ENCODE measurements around the gene KHDC4. TPM values are rescaled to one million over a fixed set of nuclear protein-coding genes. Genes with fewer than 3 reads are reported as not detected.

KHDC4 gene
- total and polyA plus RNA-seq, 4 donors, result 15.4 to 63.1 (median 34.6) TPM

DNA sequence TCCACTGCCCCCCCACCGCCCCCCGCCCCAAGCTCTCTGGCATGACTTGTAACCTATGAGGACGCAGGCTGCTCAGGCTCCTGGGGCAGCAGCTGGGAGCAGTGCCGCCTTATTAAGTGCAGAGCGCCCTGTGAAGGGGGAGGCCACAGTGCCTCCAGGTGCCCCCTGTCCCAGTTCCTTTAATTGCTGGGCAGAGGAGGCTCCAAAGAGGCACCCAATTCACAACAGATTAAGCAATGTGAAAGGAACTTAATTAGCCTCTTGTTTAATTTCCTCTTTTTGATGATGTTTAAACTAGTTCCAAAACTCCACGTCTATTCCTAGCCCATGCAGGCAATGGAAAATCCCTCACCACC lies 10.2 kb upstream of the KHDC4 start:
- Histone ChIP-seq H3K4me1 (ENCODE audit: control insufficient read depth in 5 of 5, insufficient read depth in 5 of 5, low read length in 5 of 5) (peaks cover 0 to 26% (median 17%) of the 10 kb centered on the region in 5 donors), H3K9ac (ENCODE audit: insufficient read depth in 1 of 2, low read length in 2 of 2) (no peak overlapping the region), H3K4me3 (no peak overlapping the region), H3K36me3 (ENCODE audit: control insufficient read depth in 4 of 4, insufficient read depth in 4 of 4, low read length in 4 of 4) (peaks cover 0 to 23% (median 15%) of the 10 kb centered on the region in 4 donors), H3K9me3 (ENCODE audit: control insufficient read depth in 4 of 4, insufficient read depth in 3 of 4, low read length in 3 of 4) (no peaks in the 10 kb centered on the region), H3K27ac (ENCODE audit: low read depth in 1 of 2, low read length in 1 of 2) (peak overlapping the region in 1 of 2 donors; percentile 32), H3K27me3 (ENCODE audit: control insufficient read depth in 3 of 3, insufficient read depth in 3 of 3, low read length in 2 of 3) (no peaks in the 10 kb centered on the region)
- no peak for ATAC-seq (ENCODE audit: insufficient read depth, low FRiP score)
- DNase-seq, result no peak
- TF ChIP-seq CTCF (IDR thresholded peaks at IDR 0.05; ENCODE audit: control extremely low read depth, extremely low read depth), result no peak
- 36 to 48% methylated on average over 6 of the region's 6 CpGs for WGBS, 2 donors

DNA sequence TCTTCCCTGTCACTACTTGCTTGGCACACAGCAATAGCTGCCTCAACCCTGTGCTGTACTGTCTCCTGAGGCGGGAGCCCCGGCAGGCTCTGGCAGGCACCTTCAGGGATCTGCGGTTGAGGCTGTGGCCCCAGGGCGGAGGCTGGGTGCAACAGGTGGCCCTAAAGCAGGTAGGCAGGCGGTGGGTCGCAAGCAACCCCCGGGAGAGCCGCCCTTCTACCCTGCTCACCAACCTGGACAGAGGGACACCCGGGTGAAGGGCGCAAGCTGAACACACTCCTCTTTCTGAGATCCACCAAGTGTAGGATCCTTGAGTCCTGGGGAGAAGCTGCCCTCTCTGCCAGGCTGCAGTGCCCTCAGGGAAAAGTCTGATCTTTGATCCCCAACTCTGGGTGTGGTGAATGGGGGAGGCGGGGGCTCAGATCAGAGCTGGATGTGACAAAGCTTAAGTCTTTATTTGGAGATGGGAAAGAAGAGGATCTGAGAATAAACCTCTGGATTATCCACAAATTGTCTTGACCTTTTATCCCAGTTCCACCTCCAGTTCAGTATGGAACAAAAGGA lies 8.4 kb upstream of the KHDC4 start:
- DNase-seq, result no peak
- 79 to 85% methylated on average over 11 of the region's 11 CpGs for WGBS, 2 donors
- ATAC-seq (ENCODE audit: insufficient read depth, low FRiP score), result no peak
- no peak overlapping the region for H3K9ac ChIP-seq (ENCODE audit: insufficient read depth in 1 of 2, low read length in 2 of 2)
- H3K4me3 ChIP-seq, result no peak overlapping the region
- H3K27ac ChIP-seq (ENCODE audit: low read depth in 1 of 2, low read length in 1 of 2), result peak overlapping the region in 1 of 2 donors; percentile 87
- no peaks in the 10 kb centered on the region for H3K9me3 ChIP-seq (ENCODE audit: control insufficient read depth in 4 of 4, insufficient read depth in 3 of 4, low read length in 3 of 4)
- H3K36me3 ChIP-seq (ENCODE audit: control insufficient read depth in 4 of 4, insufficient read depth in 4 of 4, low read length in 4 of 4), result peaks cover 0 to 15% (median 8%) of the 10 kb centered on the region in 4 donors
- no peak for TF ChIP-seq CTCF (IDR thresholded peaks at IDR 0.05; ENCODE audit: control extremely low read depth, extremely low read depth)
- H3K27me3 ChIP-seq (ENCODE audit: control insufficient read depth in 3 of 3, insufficient read depth in 3 of 3, low read length in 2 of 3), result no peaks in the 10 kb centered on the region
- H3K4me1 ChIP-seq (ENCODE audit: control insufficient read depth in 5 of 5, insufficient read depth in 5 of 5, low read length in 5 of 5), result peaks cover 0 to 26% (median 17%) of the 10 kb centered on the region in 5 donors

DNA sequence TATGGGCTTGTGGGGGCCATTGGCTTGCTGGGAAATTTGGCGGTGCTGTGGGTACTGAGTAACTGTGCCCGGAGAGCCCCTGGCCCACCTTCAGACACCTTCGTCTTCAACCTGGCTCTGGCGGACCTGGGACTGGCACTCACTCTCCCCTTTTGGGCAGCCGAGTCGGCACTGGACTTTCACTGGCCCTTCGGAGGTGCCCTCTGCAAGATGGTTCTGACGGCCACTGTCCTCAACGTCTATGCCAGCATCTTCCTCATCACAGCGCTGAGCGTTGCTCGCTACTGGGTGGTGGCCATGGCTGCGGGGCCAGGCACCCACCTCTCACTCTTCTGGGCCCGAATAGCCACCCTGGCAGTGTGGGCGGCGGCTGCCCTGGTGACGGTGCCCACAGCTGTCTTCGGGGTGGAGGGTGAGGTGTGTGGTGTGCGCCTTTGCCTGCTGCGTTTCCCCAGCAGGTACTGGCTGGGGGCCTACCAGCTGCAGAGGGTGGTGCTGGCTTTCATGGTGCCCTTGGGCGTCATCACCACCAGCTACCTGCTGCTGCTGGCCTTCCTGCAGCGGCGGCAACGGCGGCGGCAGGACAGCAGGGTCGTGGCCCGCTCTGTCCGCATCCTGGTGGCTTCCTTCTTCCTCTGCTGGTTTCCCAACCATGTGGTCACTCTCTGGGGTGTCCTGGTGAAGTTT lies 7.8 kb upstream of the KHDC4 start:
- peak overlapping the region in 1 of 2 donors; percentile 87 for H3K27ac ChIP-seq (ENCODE audit: low read depth in 1 of 2, low read length in 1 of 2)
- peaks cover 0 to 26% (median 17%) of the 10 kb centered on the region in 5 donors for H3K4me1 ChIP-seq (ENCODE audit: control insufficient read depth in 5 of 5, insufficient read depth in 5 of 5, low read length in 5 of 5)

More for the DNA sequence above, 7.8 kb upstream of the KHDC4 start:
- peaks cover 0 to 10% (median 2%) of the 10 kb centered on the region in 4 donors for H3K36me3 ChIP-seq (ENCODE audit: control insufficient read depth in 4 of 4, insufficient read depth in 4 of 4, low read length in 4 of 4)
- H3K27me3 ChIP-seq (ENCODE audit: control insufficient read depth in 3 of 3, insufficient read depth in 3 of 3, low read length in 2 of 3), result no peaks in the 10 kb centered on the region
- TF ChIP-seq CTCF (IDR thresholded peaks at IDR 0.05; ENCODE audit: control extremely low read depth, extremely low read depth), result no peak
- no peak overlapping the region for H3K9ac ChIP-seq (ENCODE audit: insufficient read depth in 1 of 2, low read length in 2 of 2)
- ATAC-seq (ENCODE audit: insufficient read depth, low FRiP score) (no peak), DNase-seq (no peak)
- no peak overlapping the region for H3K4me3 ChIP-seq
- WGBS, 2 donors, result 68 to 73% methylated on average over 29 of the region's 29 CpGs
- no peaks in the 10 kb centered on the region for H3K9me3 ChIP-seq (ENCODE audit: control insufficient read depth in 4 of 4, insufficient read depth in 3 of 4, low read length in 3 of 4)

Measured in lung (tissue), 12 donors.